HCT116 (cell line): ENCODE measurements around the gene ACER3.

Experiments
- ELF1 ChIP-seq: IDR thresholded peaks from 2 replicates; pipeline ENCODE4 v1.6.1; 2012; ENCODE audit warnings: low read depth, borderline replicate concordance
- EZH2 ChIP-seq: fragments of 200-600 bp; sonication (generic); IDR thresholded peaks from 2 replicates; pipeline ENCODE4 v1.6.1; 2017; ENCODE audit warnings: antibody characterized with exemption, mixed run types
- EZH2phosphoT487 ChIP-seq: fragments of 200-600 bp; IDR thresholded peaks from 2 replicates; pipeline ENCODE4 v1.6.1; 2018; ENCODE audit warnings: antibody characterized with exemption, borderline replicate concordance
- RAD21 ChIP-seq: IDR thresholded peaks from 2 replicates; pipeline ENCODE4 v1.6.1; 2012; ENCODE audit warnings: low read depth, mild to moderate bottlenecking
- TF ChIP-seq, protein P1 (sequence below), 3 experiments: fragments of 200-600 bp in 1 of 3; sonication (generic) in 1 of 3; IDR thresholded peaks in 2 of 3; conservative IDR thresholded peaks in 1 of 3; 2 replicates each; pipeline ENCODE4 v1.5.1; 2012 to 2017; ENCODE audit warnings: low read depth in 2 of 3, low read length in 2 of 3, antibody characterized with exemption in 1 of 3, borderline replicate concordance in 1 of 3, control low read depth in 1 of 3, mild to moderate bottlenecking in 1 of 3, mixed read lengths in 1 of 3, mixed run types in 1 of 3, moderate library complexity in 1 of 3; ENCODE audit not compliant: insufficient read depth in 1 of 3
- TF ChIP-seq, protein P2 (sequence below): IDR thresholded peaks from 2 replicates; pipeline ENCODE4 v1.6.1; 2012; ENCODE audit warnings: low read depth

DNA sequence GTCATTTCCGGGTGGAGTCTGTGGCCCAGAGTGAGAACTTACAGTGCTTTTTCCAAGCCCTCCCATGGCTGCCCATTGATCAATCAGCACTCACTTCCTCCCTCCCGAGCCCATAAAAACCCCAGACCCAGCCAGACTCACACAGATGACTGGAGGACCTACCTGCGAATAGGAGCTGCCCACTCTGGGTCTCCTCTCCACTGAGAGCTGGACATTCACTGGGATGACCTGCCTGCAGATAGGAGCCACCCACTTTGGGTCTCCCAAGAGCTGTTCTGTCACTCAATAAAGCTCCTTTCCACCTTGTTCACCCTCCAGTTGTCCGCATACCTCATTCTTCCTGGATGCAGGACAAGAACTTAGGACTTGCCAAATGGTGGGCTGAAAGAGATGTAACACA, 117.5 kb downstream of the ACER3 start:
- TF ChIP-seq, protein P1, sequence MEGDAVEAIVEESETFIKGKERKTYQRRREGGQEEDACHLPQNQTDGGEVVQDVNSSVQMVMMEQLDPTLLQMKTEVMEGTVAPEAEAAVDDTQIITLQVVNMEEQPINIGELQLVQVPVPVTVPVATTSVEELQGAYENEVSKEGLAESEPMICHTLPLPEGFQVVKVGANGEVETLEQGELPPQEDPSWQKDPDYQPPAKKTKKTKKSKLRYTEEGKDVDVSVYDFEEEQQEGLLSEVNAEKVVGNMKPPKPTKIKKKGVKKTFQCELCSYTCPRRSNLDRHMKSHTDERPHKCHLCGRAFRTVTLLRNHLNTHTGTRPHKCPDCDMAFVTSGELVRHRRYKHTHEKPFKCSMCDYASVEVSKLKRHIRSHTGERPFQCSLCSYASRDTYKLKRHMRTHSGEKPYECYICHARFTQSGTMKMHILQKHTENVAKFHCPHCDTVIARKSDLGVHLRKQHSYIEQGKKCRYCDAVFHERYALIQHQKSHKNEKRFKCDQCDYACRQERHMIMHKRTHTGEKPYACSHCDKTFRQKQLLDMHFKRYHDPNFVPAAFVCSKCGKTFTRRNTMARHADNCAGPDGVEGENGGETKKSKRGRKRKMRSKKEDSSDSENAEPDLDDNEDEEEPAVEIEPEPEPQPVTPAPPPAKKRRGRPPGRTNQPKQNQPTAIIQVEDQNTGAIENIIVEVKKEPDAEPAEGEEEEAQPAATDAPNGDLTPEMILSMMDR (IDR thresholded peaks at IDR 0.05 in 2 of 3, conservative IDR thresholded peaks at IDR 0.05 in 1 of 3; ENCODE audit: borderline replicate concordance in 1 of 3, insufficient read depth in 1 of 3, low read depth in 2 of 3, low read length in 2 of 3): no peak
- TF ChIP-seq ELF1 (no peak), EZH2phosphoT487 (no peak), RAD21 (no peak), EZH2 (no peak)
- TF ChIP-seq, protein P2, sequence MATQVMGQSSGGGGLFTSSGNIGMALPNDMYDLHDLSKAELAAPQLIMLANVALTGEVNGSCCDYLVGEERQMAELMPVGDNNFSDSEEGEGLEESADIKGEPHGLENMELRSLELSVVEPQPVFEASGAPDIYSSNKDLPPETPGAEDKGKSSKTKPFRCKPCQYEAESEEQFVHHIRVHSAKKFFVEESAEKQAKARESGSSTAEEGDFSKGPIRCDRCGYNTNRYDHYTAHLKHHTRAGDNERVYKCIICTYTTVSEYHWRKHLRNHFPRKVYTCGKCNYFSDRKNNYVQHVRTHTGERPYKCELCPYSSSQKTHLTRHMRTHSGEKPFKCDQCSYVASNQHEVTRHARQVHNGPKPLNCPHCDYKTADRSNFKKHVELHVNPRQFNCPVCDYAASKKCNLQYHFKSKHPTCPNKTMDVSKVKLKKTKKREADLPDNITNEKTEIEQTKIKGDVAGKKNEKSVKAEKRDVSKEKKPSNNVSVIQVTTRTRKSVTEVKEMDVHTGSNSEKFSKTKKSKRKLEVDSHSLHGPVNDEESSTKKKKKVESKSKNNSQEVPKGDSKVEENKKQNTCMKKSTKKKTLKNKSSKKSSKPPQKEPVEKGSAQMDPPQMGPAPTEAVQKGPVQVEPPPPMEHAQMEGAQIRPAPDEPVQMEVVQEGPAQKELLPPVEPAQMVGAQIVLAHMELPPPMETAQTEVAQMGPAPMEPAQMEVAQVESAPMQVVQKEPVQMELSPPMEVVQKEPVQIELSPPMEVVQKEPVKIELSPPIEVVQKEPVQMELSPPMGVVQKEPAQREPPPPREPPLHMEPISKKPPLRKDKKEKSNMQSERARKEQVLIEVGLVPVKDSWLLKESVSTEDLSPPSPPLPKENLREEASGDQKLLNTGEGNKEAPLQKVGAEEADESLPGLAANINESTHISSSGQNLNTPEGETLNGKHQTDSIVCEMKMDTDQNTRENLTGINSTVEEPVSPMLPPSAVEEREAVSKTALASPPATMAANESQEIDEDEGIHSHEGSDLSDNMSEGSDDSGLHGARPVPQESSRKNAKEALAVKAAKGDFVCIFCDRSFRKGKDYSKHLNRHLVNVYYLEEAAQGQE: no peak
